Activated CD8-positive, alpha-beta memory T cell treated with anti-CD3 and anti-CD28 coated beads for 1 hour (primary cell): ENCODE results near the gene FARSA.
"Not testable (repeated sequence)": the region's sequence is repeated elsewhere in the genome, so short reads cannot be mapped to it uniquely, and the experiment has no call there.

ENCODE experiments used
- DNase-seq, 2 donors: peaks; one replicate each; pipeline ENCODE4 v3.0.0-alpha.2; 2020; ENCODE audit warnings: low read depth in 1 of 2; ENCODE audit errors: extremely low read depth in 1 of 2

Gene FARSA

DNA sequence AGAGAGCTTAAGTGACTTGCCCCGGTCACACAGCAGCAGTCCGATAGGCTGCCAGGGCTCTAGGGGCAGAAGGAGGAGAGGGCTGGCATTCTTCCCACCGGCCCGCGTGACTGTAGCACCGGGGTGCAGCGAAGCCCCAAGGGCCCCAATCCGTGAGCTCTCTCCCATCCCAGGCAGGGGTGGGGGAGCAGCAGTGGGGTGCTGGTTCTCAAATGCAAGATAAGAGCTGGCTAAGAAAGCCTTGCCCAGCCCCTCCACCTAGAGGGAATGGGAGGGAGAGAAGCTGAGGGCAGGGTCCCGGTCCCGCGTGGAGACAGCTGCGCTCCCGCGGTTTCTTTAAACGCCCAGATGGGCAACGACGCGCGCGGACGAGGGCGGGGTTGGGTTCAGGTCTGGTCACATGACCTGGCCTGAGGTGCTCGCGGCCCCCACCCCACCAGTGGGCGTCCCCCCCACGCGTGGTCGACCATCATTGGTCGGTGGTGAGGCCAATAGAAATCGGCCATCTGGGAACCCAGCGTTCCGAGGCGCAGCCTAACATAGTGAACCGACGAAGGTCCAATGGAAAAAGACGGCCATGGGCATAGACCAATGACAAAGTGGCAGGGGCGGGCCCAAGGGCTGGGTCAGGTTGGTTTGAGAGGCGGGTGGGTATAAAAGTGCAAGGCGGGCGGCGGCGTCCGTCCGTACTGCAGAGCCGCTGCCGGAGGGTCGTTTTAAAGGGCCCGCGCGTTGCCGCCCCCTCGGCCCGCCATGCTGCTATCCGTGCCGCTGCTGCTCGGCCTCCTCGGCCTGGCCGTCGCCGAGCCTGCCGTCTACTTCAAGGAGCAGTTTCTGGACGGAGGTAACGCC, 4.6 kb upstream of the FARSA start, which contains the start of gene CALR:
Gene CALR, plus strand, starts transcription at position 683 of the 852 bp plus-strand sequence. Its CDS starts 71 bp downstream, at position 754.
- peak; percentile 94 to 99 for DNase-seq

- no peak for DNase-seq
These were observed 3.8 kb upstream of the FARSA start for GRCh38 chr19:12937093-12937926.

GRCh38 chr19:12936582-12936981, 3.1 kb upstream of the FARSA start:
- no peak for DNase-seq

DNA sequence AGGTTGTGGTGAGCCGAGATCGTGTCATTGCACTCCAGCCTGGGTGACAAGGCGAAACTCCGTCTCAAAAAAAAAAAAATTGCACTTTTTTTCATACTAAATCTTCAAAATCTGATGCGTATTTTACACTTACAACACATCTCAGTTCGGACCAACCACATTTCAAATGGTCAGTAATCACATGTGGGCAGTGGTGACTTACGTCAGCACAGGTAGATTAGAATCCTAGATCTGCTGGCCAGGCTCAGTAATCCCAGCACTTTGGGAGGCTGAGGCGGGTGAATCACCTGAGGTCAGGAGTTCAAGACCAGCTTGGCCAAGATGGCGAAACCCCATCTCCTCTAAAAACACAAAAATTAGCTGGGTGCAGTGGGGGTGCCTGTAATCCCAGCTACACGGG, 1.6 kb upstream of the FARSA start:
- DNase-seq = no peak

GRCh38 chr19:12932392-12933286, 872 bp downstream of the FARSA start:
- DNase-seq = no peak

GRCh38 chr19:12930002-12930645, 3.4 kb downstream of the FARSA start:
- DNase-seq = no peak

DNA sequence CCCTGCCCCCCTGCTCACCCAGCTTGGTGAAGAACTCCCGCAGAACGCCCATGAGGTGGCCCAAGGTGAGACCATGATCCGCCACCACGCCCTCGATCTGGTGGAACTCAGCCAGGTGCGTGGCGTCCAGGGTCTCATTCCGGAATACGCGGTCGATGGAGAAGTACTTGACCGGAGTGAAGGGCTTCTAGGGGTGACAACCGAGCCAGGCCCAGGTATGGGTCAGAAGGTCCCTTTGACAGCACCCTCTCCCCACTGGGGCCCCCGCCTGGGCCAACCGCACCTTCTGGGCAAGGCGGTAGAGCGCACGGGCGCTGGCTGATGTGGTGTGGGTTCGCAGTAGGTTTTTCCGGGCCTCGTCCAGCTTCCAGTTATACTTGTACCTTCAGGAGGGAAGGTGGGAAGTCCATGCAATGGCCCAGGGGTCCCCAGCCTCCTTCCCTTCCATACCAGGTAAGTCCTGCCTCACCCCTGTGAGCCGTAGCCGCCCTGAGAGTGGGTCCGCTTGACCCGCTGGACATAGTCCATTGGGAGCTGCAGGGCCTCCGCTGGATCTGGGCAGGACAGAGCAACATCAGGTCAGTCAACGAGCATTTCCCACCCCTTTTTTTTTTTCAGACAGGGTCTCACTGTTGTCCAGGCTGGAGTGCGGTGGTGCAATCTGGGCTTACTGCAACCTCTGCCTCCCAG, 8.7 kb downstream of the FARSA start:
- DNase-seq = no peak

DNA sequence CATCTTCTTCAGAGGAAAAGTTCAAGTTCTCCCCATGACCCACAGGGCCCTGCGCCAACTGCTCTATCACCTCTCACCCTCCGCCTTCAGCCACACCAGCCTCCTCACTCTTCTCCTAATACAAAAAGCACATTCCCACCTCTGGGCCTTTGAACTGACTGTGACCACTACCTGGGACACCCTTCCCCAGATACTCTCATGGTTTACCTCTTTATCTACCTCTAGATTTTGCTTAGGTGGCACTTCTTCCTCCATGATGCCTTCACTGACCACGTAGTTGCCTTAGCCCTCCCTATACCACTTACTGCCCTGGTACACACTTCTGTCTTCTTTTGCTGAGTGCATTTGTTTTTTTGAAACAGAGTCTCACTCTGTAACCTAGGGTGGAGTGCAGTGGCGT, 10.6 kb downstream of the FARSA start:
- DNase-seq = no peak

DNA sequence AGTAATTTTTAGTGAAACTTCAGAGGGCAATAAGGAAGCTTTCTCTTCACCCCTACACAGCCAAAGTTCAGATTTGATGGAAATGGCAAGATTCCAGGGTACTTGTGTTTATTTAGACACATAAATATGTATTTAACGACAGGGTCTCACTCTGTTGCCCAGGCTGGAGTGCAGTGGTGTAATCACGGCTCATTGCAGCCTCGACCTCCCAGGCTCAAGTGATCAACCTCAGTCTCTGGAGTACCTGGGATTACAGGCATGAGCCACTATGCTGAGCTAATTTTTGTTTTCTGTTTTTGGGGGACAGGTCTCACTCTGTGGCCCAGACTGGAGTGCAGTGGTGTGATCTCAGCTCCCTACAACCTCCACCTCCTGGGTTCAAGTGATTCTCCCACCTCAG, 12.5 kb downstream of the FARSA start:
- DNase-seq = no peak

- no peak for DNase-seq
These were observed 15.3 kb downstream of the FARSA start for GRCh38 chr19:12918253-12918652.

GRCh38 chr19:12915860-12916259, 17.7 kb downstream of the FARSA start:
- DNase-seq = not testable (repeated sequence)

- no peak for DNase-seq
These were observed 19.4 kb downstream of the FARSA start for GRCh38 chr19:12913851-12914690.

DNA sequence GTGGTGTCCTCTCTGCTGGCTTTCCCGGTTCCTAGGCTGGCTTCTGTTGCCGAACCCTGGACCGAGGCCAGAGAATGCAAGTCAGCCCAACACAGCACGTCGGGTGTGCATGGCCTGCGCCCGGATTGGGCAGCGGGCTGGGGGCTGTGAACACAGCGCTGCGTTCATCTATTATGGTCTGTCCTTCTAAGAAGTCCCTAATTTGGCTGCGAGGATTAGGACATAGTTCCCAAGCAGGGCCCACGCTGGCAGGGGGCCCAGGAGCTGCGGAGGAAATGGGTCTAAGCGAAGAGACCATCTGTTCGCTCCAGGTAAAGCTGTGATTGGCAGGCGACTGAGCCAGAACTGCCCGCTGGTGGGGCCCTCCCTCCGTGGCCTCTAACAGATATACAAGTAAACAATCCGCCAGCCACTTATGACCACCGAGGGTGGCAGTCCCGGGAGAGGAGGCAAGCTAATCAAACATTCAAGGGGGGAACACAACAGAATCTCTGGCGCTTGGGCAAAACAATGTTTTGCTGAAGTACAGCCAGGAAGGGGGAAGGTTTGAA, 20.4 kb downstream of the FARSA start:
- no peak for DNase-seq

DNA sequence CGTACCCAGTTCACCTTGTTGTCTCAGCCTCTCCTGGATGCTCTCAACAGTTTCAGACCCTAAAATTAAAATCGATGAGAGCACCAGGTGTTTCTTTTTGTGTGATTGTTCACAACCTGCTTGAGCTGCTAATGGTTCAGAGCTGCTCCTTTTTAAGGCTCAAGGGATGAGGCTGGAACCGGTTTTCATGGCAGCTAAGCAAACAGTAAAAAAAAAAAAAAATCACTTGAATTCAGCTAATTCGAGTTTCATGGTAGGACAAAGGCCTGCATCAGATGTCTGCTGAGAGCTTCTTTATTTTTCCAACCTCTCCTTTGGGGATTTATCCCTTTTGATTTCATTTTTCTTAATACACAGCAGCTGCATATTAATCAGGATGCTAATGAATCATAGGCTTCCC, 20.9 kb downstream of the FARSA start:
- no peak for DNase-seq

GRCh38 chr19:12907166-12907565, 26.3 kb downstream of the FARSA start:
- no peak for DNase-seq

DNA sequence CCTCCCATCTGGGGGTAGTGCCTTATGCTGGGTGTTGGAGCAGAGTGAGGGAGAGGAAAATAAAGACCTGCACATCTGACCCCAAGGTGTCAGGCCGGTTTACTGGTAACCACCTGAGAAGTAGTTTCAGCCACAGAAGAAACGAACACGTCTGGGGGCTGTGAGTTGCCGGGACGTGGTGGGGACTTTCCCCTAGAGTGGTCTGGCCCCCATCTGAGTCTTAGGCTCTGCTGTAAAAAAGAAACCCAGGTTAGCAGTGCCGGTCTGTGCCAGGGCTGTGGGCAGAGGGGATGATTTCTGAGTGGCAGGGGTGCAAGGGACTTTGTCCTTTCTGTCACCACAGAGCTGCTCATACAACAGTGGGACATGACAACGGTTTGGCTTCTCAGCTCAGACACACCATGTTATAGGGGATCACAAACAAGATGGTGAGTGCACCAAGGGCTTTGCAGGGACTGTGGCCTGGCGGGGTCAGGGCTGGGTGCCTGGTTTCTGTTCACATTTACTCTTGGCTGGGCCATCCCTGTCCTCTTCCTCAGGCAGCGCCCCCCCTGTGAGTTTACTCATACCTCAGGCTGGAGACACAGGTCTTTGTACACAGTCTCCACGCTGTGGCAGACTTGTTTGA, 33.5 kb downstream of the FARSA start:
- DNase-seq = no peak

DNA sequence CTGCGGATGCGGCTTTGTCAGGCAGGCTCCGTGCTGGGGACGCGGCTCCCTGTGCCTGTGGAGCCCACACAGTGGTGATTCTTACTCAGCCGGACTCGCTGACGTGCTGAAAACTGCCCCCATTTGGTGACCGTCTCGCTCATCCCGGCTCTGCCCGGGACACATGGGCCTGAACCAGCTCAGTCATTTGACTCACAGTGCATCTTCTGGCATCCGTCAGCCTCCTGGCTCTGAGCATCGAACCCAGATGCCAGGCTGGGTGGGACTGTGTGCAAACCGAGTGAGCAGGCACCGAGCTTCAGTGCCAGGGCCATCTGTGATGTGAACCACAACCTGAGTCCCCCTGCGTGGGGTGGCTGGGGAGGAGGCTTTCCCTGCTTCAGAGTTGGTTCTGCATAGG, 37.1 kb downstream of the FARSA start:
- DNase-seq = no peak

GRCh38 chr19:12893582-12893981, 39.9 kb downstream of the FARSA start:
- DNase-seq = no peak
